ENCODE results near the gene DCN. TPM values are rescaled to one million over a fixed set of nuclear protein-coding genes. Genes with fewer than 3 reads are reported as not detected.

Gene DCN
- not detected for polyA plus RNA-seq (2013, experiment 1 of 2)
- polyA plus RNA-seq (2013, experiment 2 of 2): not detected

GRCh38 chr12:91182636-91183455 is at the start of gene DCN:
DCN (minus strand) TSS chr12:91182817; CDS start chr12:91178552, 4,265 bp downstream.
- Histone ChIP-seq H4K91ac (ENCODE audit: low read depth, low read length, poor library complexity) (no peak within 1 kb of the TSS), H3K9me3 (replicated peaks in 1 of 2; ENCODE audit: control insufficient read depth in 2 of 2, insufficient read depth in 1 of 2, low read depth in 1 of 2, low read length in 2 of 2) (no peaks in the 10 kb centered on the region), H3K23ac (ENCODE audit: low read depth, low read length, poor library complexity) (no peak within 1 kb of the TSS), H3K4ac (ENCODE audit: low read length) (no peak within 1 kb of the TSS), H3K9ac (ENCODE audit: low read depth, low read length, poor library complexity) (no peak within 1 kb of the TSS), H3K14ac (ENCODE audit: low read length) (no peak within 1 kb of the TSS), H2BK120ac (ENCODE audit: low read depth, low read length) (no peak within 1 kb of the TSS), H4K8ac (ENCODE audit: low read depth, low read length) (no peak within 1 kb of the TSS), H3K36me3 (replicated peaks in 1 of 2; ENCODE audit: control insufficient read depth in 2 of 2, insufficient read depth in 2 of 2, low read length in 2 of 2) (no peaks in the 10 kb centered on the region), H2AFZ (ENCODE audit: low read length) (peak within 1 kb of the TSS; percentile 15), H2BK5ac (ENCODE audit: low read length) (no peak within 1 kb of the TSS), H3K4me2 (ENCODE audit: insufficient read depth, low read length, poor library complexity, severe bottlenecking) (no peak within 1 kb of the TSS), H3K27ac (replicated peaks; ENCODE audit: low read length) (no peak within 1 kb of the TSS), H3K79me1 (ENCODE audit: low read depth, low read length) (no peaks in the 10 kb centered on the region), H3K4me3 (ENCODE audit: low read length in 2 of 2) (no peak within 1 kb of the TSS), H3K27me3 (ENCODE audit: control insufficient read depth in 3 of 3, insufficient read depth in 3 of 3, low read depth in 1 of 3, low read length in 3 of 3) (no peaks in the 10 kb centered on the region), H3K18ac (ENCODE audit: low read length) (no peak within 1 kb of the TSS), H2AK5ac (ENCODE audit: low read depth, low read length) (no peak within 1 kb of the TSS), H3K4me1 (ENCODE audit: control insufficient read depth in 2 of 2, insufficient read depth in 1 of 2, low read depth in 1 of 2, low read length in 2 of 2) (peaks cover 0 to 2% of the 10 kb centered on the region in 2 donors), H2BK12ac (ENCODE audit: low read length) (no peak within 1 kb of the TSS), H2BK15ac (ENCODE audit: low read length) (no peak within 1 kb of the TSS)
- no CpG with 5 or more reads among the region's 4 CpGs for WGBS, 2 donors (ENCODE audit: extremely low coverage in 2 of 2, insufficient read length in 2 of 2, insufficient replicate concordance in 1 of 2)
- no peak for DNase-seq (ENCODE audit: low spot score)

DNA sequence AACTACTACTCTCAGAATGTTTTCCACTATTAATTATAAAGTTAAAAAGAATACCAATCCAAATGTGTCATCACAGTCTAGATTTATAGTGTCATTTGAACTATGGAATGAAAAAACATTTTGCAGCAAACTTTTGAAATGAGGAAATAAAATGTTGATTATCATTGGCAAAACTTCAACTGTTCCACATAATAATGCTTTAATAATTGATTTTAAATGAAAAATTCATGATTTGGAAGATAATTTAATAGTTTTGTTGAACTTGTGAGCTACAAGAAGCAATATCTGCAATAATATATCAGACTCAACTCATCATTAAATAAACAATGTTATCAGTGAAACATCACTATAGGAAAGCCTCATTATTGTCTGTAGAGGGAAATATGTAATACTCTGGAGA is 48.2 kb upstream of the DCN start:
- no peaks in the 10 kb centered on the region for H3K79me1 ChIP-seq (ENCODE audit: low read depth, low read length)
- H2BK15ac ChIP-seq (ENCODE audit: low read length): no peak overlapping the region
- H3K4ac ChIP-seq (ENCODE audit: low read length): no peak overlapping the region
- H2AFZ ChIP-seq (ENCODE audit: low read length): no peak overlapping the region
- H3K4me3 ChIP-seq (ENCODE audit: low read length in 2 of 2): no peak overlapping the region
- H3K4me1 ChIP-seq (ENCODE audit: control insufficient read depth in 2 of 2, insufficient read depth in 1 of 2, low read depth in 1 of 2, low read length in 2 of 2): no peaks in the 10 kb centered on the region
- no peak overlapping the region for H2BK12ac ChIP-seq (ENCODE audit: low read length)
- no peak overlapping the region for H4K91ac ChIP-seq (ENCODE audit: low read depth, low read length, poor library complexity)
- no peak overlapping the region for H3K23ac ChIP-seq (ENCODE audit: low read depth, low read length, poor library complexity)
- no peak overlapping the region for H3K9ac ChIP-seq (ENCODE audit: low read depth, low read length, poor library complexity)
- H3K27ac ChIP-seq (replicated peaks; ENCODE audit: low read length): no peak overlapping the region
- no peaks in the 10 kb centered on the region for H3K27me3 ChIP-seq (ENCODE audit: control insufficient read depth in 3 of 3, insufficient read depth in 3 of 3, low read depth in 1 of 3, low read length in 3 of 3)
- no peaks in the 10 kb centered on the region for H3K9me3 ChIP-seq (replicated peaks in 1 of 2; ENCODE audit: control insufficient read depth in 2 of 2, insufficient read depth in 1 of 2, low read depth in 1 of 2, low read length in 2 of 2)
- no peak overlapping the region for H3K18ac ChIP-seq (ENCODE audit: low read length)
- H4K8ac ChIP-seq (ENCODE audit: low read depth, low read length): no peak overlapping the region
- H3K14ac ChIP-seq (ENCODE audit: low read length): no peak overlapping the region
- H2BK5ac ChIP-seq (ENCODE audit: low read length): no peak overlapping the region
- no peak overlapping the region for H2AK5ac ChIP-seq (ENCODE audit: low read depth, low read length)
- H3K4me2 ChIP-seq (ENCODE audit: insufficient read depth, low read length, poor library complexity, severe bottlenecking): no peak overlapping the region
- H3K36me3 ChIP-seq (replicated peaks in 1 of 2; ENCODE audit: control insufficient read depth in 2 of 2, insufficient read depth in 2 of 2, low read length in 2 of 2): no peaks in the 10 kb centered on the region
- DNase-seq (ENCODE audit: low spot score): no peak
- H2BK120ac ChIP-seq (ENCODE audit: low read depth, low read length): no peak overlapping the region

GRCh38 chr12:91226951-91227350 is 44.3 kb upstream of the DCN start:
- Histone ChIP-seq H2BK5ac (ENCODE audit: low read length) (no peak overlapping the region), H3K14ac (ENCODE audit: low read length) (no peak overlapping the region), H4K8ac (ENCODE audit: low read depth, low read length) (no peak overlapping the region), H2AFZ (ENCODE audit: low read length) (no peak overlapping the region), H3K79me1 (ENCODE audit: low read depth, low read length) (no peaks in the 10 kb centered on the region), H2BK15ac (ENCODE audit: low read length) (no peak overlapping the region), H3K4me1 (ENCODE audit: control insufficient read depth in 2 of 2, insufficient read depth in 1 of 2, low read depth in 1 of 2, low read length in 2 of 2) (no peaks in the 10 kb centered on the region), H3K4ac (ENCODE audit: low read length) (no peak overlapping the region), H3K23ac (ENCODE audit: low read depth, low read length, poor library complexity) (no peak overlapping the region), H4K91ac (ENCODE audit: low read depth, low read length, poor library complexity) (no peak overlapping the region), H2BK120ac (ENCODE audit: low read depth, low read length) (no peak overlapping the region), H3K9me3 (replicated peaks in 1 of 2; ENCODE audit: control insufficient read depth in 2 of 2, insufficient read depth in 1 of 2, low read depth in 1 of 2, low read length in 2 of 2) (no peaks in the 10 kb centered on the region), H3K18ac (ENCODE audit: low read length) (no peak overlapping the region), H3K27ac (replicated peaks; ENCODE audit: low read length) (no peak overlapping the region), H3K9ac (ENCODE audit: low read depth, low read length, poor library complexity) (no peak overlapping the region), H2BK12ac (ENCODE audit: low read length) (no peak overlapping the region), H3K36me3 (replicated peaks in 1 of 2; ENCODE audit: control insufficient read depth in 2 of 2, insufficient read depth in 2 of 2, low read length in 2 of 2) (no peaks in the 10 kb centered on the region), H3K27me3 (ENCODE audit: control insufficient read depth in 3 of 3, insufficient read depth in 3 of 3, low read depth in 1 of 3, low read length in 3 of 3) (no peaks in the 10 kb centered on the region), H2AK5ac (ENCODE audit: low read depth, low read length) (no peak overlapping the region), H3K4me3 (ENCODE audit: low read length in 2 of 2) (no peak overlapping the region), H3K4me2 (ENCODE audit: insufficient read depth, low read length, poor library complexity, severe bottlenecking) (no peak overlapping the region)
- WGBS, 2 donors (ENCODE audit: extremely low coverage in 2 of 2, insufficient read length in 2 of 2, insufficient replicate concordance in 1 of 2): no CpG with 5 or more reads among the region's 1 CpG
- no peak for DNase-seq (ENCODE audit: low spot score)

GRCh38 chr12:91225316-91225715 is 42.7 kb upstream of the DCN start:
- Histone ChIP-seq H3K14ac (ENCODE audit: low read length) (no peak overlapping the region), H3K27me3 (ENCODE audit: control insufficient read depth in 3 of 3, insufficient read depth in 3 of 3, low read depth in 1 of 3, low read length in 3 of 3) (no peaks in the 10 kb centered on the region), H4K8ac (ENCODE audit: low read depth, low read length) (no peak overlapping the region), H3K4me1 (ENCODE audit: control insufficient read depth in 2 of 2, insufficient read depth in 1 of 2, low read depth in 1 of 2, low read length in 2 of 2) (no peaks in the 10 kb centered on the region), H3K4me2 (ENCODE audit: insufficient read depth, low read length, poor library complexity, severe bottlenecking) (no peak overlapping the region), H3K36me3 (replicated peaks in 1 of 2; ENCODE audit: control insufficient read depth in 2 of 2, insufficient read depth in 2 of 2, low read length in 2 of 2) (no peaks in the 10 kb centered on the region), H3K23ac (ENCODE audit: low read depth, low read length, poor library complexity) (no peak overlapping the region), H2BK120ac (ENCODE audit: low read depth, low read length) (no peak overlapping the region), H3K18ac (ENCODE audit: low read length) (no peak overlapping the region), H2BK12ac (ENCODE audit: low read length) (no peak overlapping the region), H3K4me3 (ENCODE audit: low read length in 2 of 2) (no peak overlapping the region), H3K4ac (ENCODE audit: low read length) (no peak overlapping the region), H3K9ac (ENCODE audit: low read depth, low read length, poor library complexity) (no peak overlapping the region), H2BK5ac (ENCODE audit: low read length) (no peak overlapping the region), H4K91ac (ENCODE audit: low read depth, low read length, poor library complexity) (no peak overlapping the region), H3K27ac (replicated peaks; ENCODE audit: low read length) (no peak overlapping the region), H3K79me1 (ENCODE audit: low read depth, low read length) (no peaks in the 10 kb centered on the region), H2BK15ac (ENCODE audit: low read length) (no peak overlapping the region), H3K9me3 (replicated peaks in 1 of 2; ENCODE audit: control insufficient read depth in 2 of 2, insufficient read depth in 1 of 2, low read depth in 1 of 2, low read length in 2 of 2) (no peaks in the 10 kb centered on the region), H2AFZ (ENCODE audit: low read length) (no peak overlapping the region), H2AK5ac (ENCODE audit: low read depth, low read length) (no peak overlapping the region)
- DNase-seq (ENCODE audit: low spot score): no peak
- no CpG with 5 or more reads among the region's 1 CpG for WGBS, 2 donors (ENCODE audit: extremely low coverage in 2 of 2, insufficient read length in 2 of 2, insufficient replicate concordance in 1 of 2)
